Measurements from ENCODE around the gene PRDM16.

Gene PRDM16

DNA sequence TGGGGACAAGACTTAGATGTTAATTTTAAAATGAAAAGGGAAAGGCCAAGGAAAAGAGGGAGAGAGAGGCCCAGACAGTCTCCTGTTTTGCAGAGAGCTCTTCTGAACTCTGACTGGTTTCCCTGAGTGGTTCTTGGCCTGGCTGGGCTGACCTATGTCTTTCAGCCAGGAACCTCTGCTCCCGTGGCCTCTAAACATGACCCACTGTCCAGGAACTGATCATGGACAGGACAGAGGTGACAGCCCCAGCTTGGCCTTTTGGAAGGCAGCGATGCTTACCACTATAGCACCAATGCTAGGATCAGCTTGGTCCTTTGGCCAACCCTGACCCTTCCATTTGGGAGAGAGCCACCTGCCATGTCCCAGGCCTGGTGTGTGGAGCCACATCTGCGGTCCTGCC, 55.2 kb downstream of the PRDM16 start:
- no peak for DNase-seq (ENCODE audit: low spot score)

DNA sequence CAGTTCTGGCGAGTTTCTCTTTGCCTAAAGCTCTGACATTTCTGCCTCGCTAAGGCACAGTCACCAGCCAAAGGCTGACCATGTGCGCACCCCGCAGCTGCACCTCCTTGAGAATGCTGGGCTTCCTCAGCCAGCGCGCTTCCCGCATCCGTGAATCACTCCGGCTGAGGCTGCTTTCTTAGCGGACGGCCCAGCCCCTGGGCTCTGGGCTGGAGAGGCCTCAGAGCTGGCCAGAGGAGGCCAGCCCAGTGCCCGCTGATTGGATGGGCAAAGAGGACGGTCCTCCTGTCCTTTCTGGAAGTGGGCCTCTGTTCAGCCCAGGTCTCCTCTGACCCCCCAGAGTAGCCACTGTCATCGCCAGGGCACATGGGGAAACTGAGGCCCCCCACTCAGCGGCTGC, 56.1 kb downstream of the PRDM16 start:
- DNase-seq (ENCODE audit: low spot score): no peak

DNA sequence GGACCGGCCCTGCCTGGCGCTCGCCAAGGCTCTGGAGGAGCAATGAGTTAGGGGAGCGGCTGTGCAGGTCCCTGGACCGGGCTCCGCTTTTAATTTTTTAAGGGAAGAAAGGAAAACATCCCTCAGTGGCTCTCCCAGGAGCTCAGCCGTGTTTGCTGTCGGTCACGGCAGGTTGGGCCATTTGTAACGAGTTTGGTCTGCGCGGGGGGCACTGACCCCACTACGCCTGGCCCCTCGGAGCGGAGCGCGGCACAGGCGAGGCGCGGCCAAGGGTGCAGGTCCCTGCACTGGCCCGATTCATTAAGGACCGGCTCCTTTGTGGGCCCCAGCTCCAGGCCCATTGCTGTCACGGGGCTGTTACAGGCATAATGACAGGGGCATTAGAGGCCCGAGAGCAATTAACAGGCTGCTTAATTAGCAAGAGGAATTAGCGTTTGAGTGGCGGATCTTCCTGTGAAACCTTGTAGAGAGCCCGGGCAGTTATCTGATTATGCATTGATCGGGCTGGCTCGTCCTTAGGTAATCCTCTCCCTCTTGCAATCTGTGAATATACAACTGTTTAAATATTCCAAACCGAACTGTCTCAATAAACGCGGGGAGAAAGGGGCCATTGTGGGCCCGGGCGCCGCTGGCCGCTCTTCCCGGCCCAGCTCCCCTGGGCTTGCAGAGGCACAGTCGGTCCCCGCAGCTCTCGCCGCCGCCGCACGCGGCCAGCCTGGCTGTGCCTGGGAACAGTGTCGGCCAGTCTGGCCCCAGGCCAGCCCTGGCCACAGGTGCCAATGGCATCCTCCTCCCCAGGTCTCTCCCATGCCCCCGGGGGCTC, 56.8 kb downstream of the PRDM16 start:
- DNase-seq (ENCODE audit: low spot score): no peak

DNA sequence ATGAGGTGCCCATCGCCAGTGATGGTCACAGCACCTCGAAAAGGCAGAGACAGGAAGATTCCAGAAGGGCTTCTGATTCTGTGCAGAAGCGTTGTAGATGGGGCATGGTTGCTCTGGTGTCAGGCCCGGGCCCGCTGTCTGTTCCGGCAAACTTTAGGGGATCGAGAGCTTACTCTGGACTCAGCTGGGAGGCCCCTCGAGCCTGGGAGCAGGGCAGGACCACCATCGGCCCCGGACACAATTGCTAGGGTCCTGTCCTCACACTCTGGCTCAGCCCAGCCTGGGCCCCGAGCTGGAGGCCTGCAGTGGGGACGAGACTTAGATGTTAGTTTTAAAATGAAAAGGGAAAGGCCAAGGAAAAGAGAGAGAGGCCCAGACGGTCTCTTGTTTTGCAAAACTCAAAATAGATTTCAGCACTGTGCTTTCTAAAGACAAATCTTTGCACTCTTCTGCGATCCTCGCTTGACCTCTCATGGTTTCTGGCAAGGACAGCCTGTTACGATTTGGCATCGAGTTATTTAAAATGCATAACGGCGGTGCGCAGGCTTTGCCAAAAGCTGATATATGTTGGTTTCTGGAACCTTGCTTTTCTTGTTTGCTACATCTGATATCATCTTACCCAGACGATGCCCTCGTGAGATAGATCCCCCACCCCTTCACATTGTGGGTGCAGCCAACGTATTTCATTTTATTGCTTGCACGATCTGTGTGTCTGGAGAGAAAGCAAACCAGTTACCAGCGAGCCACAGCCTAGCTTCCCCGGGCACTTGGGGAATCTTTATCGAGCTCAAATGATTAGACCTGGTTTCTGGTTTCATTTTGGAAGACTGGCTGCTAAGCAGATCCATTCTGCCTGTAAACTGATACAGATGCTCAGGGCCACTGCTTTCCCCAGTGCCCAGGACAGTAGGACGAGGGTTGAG, 58.0 kb downstream of the PRDM16 start:
- no peak for DNase-seq (ENCODE audit: low spot score)

DNA sequence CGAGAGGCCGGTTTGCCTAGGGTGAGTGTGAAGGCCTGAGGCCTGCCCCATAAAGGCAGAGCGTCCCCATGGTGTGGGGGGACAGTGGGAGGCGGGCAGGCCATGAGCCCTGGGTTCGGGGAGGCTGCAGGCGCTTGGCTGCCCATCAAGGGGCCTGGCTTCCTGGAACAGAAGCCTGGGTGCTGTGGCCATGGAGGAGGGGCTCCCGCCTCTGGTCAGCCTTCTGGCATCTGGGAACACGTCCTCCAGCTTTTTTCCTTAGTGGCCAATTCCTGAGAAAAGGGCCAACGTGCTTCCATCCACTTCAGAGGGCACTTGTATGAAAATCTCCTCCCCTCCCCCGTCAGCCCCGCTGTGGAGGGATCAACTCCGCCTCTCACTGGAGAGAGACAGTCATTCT, 58.7 kb downstream of the PRDM16 start:
- no peak for DNase-seq (ENCODE audit: low spot score)

DNA sequence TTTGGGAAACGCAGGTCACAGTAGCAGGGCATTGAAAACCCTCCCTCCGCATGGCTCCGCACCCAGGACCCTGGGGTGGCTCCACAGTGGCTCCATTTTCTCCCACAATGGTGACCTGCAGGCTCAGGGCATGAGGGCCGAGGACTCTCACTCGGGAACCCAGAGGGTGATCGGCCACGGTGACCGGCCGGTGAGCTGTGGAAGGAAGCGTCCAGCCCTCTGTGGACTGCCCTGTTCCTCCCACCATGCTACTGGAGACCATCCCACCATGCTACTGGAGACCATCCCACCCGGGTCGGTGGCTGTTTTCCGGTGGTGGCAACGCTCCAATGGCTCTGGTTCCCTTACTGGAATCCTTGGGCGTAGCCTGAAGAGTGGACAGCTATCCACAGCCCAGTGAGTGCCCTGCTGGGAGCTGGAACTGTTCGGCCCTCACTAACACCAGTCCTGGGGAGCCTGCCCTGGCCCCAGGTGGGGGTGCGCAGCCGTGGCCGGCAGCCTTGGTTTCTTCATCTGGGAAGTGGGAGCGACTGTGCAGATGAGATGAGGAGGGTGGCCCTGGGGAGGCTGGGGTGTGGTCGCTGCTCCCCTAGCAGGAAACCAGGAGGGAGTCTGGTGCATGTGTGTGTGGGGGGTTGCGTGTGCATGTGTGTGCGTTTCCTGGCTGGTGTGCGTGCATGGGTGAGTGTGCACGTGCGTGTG, 59.6 kb downstream of the PRDM16 start:
- DNase-seq (ENCODE audit: low spot score): no peak

DNA sequence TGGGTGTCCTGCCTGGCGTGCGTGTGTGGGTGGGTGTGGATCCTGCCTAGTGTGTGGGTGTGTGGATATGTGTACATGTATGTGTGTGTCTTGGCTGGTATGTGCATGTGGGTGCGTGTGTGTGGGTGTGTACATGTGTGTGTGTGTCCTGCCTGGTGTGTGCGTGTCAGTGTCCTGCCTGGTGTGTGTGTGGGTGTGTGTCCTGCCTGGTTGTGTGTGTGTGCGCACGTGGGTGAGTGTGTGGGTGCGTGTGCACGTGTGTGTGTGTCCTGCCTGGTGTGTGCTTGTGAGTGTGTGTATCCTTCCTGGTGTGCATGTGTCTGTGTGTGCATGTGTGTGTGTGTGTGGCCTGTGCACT, 60.1 kb downstream of the PRDM16 start:
- DNase-seq (ENCODE audit: low spot score): no peak

DNA sequence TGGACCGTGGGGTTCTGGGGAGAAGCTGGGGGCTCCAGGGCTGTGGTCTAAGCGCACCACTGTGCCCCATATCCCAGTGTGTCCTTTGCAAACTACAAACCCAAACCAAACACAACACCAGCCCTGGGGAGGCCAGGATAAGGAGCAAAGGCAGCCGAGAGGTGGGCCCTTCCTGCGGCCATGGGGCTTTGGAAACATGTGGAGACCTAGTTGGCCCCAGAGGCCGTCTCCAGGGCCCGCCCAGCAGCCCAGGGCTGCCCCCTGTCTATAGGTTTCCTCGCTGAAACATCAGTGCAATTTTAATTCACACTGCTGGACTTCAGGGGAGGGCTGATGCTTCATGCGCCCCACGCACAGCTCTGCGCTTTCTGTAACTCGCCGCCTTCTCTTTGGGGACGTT, 61.3 kb downstream of the PRDM16 start:
- DNase-seq (ENCODE audit: low spot score): no peak

DNA sequence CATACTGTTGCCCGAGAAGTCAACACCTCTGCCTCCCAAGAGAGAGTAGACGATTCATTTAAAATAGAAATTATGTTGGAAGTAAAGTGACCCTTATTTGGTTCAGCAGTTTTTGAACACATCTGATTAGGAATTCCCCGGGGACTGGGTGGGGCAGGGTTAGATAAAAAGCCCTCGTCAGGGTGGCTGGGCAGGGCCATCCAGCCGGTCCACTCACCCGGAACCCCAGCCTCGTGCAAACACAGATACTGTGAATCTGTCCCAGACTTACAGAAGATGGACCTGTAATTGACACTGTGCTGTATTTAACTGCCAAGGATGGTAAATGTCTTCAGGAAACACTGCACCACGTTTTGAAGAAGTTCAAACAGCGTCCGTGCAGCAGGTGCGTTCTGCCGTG, 63.7 kb downstream of the PRDM16 start:
- no peak for DNase-seq (ENCODE audit: low spot score)

DNA sequence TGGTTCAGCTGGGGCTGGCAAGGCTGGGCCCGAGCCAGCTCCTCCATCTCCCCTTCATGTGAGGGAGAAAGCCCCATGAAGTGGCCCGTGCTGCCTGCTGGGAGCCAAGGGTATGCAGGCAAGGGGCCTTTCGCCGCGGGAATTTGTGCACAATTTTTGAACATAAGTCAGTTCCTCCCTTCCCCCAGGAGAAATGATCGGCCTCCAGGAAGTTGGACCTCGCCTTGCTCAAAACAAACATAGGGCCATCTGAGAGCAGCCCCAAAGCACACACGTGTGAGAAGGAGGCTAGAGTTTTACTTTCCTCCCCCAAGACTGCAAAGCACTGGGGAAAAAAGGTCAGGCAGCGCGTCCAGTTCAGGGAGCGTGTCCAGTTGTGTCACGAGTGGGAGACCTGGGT, 64.7 kb downstream of the PRDM16 start:
- no peak for DNase-seq (ENCODE audit: low spot score)

DNA sequence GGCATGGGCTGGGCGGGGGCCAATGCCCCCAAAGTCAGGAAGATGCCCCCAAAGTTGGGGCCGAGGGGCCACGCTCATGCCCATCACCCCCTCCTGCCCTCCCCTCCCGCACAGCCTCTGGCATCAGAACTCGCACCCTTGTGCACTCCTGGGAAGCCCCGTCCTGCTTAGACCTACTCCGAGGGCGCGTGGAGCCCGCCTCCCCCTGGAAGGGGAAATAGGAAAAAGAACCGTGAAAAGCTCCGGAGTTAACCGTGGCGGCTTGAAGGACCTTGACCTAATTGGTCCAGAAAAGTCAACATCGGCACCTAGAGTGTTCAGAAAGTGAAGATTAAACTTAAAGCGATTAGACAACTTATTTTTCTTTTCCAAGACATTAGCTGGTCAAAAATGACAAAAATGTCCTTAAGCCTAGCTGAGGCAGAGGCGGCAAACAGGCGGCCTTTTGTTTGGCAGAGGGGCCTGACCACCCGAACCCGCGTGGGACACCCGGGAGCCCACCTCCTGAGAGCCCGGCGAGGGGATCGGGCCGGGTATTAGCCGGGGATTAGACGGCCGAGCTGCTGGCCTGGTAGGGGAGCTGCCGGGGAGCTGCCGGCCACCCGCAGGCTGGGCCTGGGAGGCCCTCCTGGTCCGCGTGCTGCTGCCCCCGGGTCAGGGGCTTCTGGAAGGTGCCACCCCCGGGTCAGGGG, 65.5 kb downstream of the PRDM16 start:
- no peak for DNase-seq (ENCODE audit: low spot score)

DNA sequence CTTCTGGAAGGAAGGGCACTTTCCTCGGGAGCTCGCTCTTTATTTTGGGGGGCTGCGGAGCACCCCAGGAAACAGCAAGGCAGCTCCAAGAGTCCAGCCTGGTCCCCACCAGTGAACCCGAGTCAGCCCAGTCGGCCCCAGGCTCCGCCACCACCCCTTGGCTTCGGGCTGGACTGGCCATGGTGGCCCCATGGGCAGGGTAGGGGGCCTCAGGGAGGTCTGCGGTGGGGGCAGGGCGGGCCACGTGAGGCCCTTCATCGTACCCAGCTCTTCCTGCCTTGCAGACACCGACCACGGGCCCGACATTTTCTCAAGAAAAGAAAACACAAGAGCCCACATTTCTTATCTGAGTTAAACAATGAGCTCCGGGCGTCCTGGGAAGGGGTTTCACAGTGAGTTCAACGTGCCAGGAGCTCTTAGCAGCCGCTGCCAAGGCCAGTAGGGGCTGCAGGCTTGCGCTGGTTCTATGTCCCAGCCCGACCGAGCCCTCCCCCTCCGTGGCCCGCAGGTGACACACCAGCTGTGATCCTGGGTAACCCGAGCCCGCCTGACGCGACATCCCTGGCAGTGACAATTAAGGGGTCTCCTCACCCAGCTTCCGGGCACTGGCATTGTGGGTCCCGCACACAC, 66.2 kb downstream of the PRDM16 start:
- no peak for DNase-seq (ENCODE audit: low spot score)

DNA sequence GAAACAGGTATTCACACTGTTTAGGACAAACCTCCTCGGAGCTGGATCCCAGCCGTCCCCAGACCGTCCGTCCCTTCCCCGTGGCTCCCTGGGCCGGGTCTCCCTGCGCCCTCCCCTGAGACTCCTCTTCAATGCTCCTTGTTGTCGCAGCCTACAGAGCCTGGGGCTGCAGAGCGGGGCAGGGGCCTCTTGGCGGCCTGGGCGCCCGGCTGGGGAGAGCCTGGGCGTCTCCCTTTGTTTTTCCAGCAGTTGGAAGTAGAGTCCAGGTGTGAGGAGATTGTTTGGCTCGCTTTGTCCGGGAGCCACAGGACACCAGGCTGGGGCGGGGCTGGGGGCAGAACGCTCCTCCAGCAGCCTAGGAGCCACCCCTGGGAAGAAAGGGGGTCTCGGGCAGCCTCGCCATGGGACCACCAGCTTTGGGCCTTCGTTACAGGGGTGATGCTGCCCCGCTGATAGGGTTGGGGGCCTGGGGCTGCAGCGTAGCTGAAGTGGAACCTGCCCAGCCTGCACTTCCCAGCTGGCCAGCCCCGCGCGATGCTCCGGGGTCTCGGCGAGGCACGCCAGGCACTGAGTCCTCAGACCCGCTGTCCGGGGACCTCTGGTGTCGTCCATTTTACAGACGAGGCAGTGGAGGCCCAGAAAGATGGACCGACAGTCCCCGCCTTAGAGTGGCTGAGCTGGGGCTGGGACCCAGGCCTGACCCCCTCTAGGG, 66.9 kb downstream of the PRDM16 start:
- DNase-seq (ENCODE audit: low spot score): no peak

DNA sequence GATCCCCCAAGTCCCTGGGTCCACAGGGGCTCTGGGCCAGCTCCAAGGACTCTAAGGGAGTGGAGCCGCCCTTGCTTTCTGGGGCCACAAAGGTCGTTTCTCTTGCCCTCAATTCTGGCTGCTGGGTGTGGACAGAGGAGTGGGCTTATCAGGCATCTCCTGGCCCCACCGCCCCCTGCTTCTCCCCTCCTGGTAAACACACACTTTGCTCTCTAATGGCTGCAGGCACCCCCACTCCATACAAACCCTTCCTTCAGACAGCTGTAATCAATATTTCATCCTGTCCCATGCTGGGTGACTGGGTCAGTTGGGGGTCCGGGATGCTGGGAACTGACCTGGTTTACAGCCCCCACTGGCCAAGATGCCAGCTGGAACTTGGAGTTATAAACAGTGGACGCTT, 67.5 kb downstream of the PRDM16 start:
- DNase-seq (ENCODE audit: low spot score): no peak

DNA sequence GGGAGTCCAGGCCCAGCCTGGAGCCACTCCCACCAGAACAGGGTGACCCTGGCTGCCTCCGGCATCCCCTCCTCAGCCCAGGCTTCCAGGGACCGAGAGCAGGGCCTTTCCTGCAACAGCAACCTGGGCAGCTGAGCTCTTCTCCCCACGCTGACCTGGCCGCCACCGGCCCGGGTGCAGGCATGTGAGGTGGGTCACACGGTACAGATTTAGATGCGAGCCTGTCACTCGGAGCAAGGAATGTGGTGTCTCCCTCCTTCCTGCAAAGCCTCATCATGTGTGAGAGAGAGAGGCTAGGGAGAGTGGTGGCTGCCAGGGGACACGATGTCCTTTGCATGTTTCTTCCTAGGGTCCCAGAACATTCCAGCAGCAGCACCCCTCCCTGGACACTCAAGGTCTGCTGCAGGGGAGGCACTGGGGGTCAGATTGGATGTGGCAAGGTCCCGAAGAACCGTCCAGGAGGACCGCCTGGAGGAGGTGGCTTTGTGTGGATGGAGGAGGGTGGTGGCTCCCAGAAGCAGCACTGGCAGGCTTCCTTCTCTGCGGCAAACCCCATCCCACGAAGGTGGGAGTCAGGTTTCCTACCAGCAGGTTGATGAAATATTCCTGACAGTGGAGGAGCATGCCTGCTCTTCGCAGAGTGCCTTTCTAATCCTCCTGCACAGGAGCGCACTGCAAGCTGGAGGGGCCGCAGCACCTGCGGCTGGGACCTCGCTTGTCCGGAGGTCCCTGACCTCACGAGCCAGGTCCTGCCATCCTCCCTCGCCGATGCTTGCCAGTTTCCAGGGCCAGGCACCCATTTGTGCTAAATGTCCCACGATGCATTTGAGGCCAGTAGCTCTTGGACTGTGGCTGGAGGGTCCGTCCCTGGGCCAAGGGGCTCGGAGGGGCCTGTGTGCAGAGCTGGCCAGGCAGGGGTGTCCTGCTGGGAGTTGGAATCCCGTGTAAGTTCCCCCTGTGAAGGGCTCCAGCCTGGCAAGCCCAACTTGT, 68.4 kb downstream of the PRDM16 start:
- no peak for DNase-seq (ENCODE audit: low spot score)

DNA sequence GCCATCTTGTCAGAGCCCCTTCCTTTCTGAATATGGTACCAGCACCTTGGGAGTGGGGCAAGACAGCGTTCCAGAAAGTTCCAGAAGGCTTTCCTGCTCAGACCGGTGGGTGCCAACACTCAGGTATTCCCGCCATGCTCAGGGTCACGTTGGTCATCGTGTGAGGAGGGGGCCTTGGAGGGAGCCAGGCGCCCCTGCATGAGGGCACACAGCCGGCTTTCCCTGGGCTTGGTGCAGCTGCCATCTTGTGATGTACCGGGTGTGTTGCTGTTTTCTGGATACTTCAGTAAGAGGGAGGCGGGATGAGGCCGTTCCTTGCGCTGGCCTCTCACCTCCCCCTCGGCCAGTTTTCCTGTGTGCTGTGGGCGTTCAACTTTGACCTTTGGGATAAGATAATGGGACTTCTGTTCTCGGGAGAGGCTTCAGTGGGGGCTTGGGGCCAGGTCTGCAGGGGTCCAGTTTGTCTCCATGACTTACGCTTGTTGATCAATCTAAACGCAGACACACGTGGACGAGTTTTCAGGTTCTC, 69.7 kb downstream of the PRDM16 start:
- no peak for DNase-seq (ENCODE audit: low spot score)

DNA sequence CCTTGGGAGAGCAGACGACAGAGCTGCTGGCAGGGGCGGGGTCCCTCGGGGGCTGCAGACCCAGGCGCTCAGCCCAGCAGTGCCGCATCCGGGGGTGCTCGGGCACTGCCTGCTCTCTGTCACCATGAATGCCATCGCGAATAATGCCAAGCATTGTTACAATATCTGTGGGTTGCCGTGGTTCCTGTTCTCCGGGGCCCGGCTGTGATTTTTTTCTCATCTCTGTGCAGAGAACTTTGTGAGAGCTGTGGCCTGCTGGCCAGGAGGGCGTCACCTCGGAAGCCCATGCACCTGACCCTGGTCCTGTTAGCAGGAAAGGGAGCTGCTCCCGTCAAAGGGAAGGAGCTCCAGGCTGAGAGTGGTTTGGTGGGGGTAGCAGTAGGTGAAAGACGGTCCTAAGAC, 70.4 kb downstream of the PRDM16 start:
- no peak for DNase-seq (ENCODE audit: low spot score)

DNA sequence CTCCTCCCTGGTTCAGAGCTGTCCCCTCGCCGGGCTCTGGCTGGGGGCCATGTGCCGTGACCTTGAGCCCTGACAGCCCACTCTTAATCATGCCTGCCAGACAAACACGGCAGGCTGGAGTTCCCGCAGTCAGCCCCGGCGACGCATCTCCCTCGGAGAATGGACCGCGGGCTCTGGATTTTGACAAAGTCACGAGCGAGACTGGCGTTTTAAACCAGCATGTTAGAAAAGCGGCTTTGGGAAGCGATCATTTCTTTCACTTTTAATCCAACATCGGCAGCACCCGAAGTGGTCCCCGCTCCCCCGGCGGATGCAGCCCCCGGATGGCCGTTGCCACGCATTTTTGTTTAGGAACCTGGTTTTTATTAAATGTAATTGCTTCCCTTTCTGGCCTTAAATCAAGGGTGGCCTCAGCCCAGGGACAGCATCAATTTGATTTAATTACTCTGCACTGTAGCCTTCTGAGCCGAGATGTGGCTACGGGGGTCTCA, 70.9 kb downstream of the PRDM16 start:
- no peak for DNase-seq (ENCODE audit: low spot score)

DNA sequence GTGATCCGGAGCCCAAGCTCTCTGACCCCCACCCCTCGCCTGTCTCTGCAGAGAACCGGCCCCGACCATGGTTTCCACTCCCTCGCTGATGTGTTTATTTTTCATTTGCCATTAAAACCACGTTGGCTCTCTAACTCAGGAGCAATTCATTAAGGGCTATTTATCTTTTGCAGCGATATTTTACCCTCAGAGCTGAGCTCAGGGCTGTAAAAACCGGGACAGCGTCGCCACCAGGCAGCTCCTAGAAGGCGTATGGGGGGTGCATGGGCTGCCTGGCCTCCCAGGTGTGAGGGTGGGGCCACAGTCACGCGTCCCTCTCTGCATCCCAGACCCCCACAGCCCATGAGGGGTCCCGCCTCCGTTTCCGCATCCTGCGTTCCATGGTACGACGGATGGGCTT, 71.4 kb downstream of the PRDM16 start:
- DNase-seq (ENCODE audit: low spot score): no peak
